ENCODE measurements around the gene PLCG2.

DNA sequence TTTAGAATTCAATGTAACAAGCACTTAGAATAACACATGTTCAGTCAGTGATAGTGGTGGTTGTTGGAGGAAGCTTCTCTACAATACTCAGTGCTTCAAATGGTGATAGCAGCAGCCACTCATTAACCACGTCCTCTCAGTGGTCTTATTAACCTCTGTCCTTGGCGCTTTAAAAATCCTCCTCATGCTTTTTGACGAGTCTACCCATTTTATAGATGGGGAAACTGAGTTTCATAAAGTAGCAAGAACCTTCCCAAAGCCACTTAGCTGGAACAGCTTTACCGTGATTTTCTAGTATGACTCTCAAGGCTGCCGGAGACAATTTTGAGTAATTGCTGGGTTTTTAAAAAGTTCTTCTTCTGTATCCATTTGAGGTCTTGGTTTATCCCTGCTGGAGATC lies 47.4 kb downstream of the PLCG2 start:
- TF ChIP-seq, protein P1, sequence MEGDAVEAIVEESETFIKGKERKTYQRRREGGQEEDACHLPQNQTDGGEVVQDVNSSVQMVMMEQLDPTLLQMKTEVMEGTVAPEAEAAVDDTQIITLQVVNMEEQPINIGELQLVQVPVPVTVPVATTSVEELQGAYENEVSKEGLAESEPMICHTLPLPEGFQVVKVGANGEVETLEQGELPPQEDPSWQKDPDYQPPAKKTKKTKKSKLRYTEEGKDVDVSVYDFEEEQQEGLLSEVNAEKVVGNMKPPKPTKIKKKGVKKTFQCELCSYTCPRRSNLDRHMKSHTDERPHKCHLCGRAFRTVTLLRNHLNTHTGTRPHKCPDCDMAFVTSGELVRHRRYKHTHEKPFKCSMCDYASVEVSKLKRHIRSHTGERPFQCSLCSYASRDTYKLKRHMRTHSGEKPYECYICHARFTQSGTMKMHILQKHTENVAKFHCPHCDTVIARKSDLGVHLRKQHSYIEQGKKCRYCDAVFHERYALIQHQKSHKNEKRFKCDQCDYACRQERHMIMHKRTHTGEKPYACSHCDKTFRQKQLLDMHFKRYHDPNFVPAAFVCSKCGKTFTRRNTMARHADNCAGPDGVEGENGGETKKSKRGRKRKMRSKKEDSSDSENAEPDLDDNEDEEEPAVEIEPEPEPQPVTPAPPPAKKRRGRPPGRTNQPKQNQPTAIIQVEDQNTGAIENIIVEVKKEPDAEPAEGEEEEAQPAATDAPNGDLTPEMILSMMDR (IDR thresholded peaks at IDR 0.05), result no peak
- TF ChIP-seq POLR2A (IDR thresholded peaks at IDR 0.05), result no peak
